Esophagus squamous epithelium (tissue), 5 donors: Measurements from ENCODE around the gene RIMBP2. TPM values are rescaled to one million over a fixed set of nuclear protein-coding genes. Genes with fewer than 3 reads are reported as not detected.

Experiments used
- DNase-seq: peaks from one replicate; lab custom pipeline; 2025; lab: John Stamatoyannopoulos, UW
- H3K27ac ChIP-seq, 4 donors: fragments of 200-600 bp; sonication (generic); one replicate each; pipeline ENCODE4 v1.5.1; 2016 to 2019; ENCODE audit warnings: mild to moderate bottlenecking in 1 of 4
- H3K27me3 ChIP-seq, 4 donors: fragments of 200-600 bp; sonication (generic); 1 replicate in 3 of 4; 2 replicates in 1 of 4; pipeline versions ENCODE4 v1.5.1 to v1.6.0; 2017 to 2021; ENCODE audit warnings: antibody characterized with exemption in 1 of 4
- H3K36me3 ChIP-seq, 3 donors: fragments of 200-600 bp; sonication (generic); one replicate each; pipeline ENCODE4 v1.5.1; 2016 to 2019
- H3K4me1 ChIP-seq, 3 donors: fragments of 200-600 bp; sonication (generic); one replicate each; pipeline ENCODE4 v1.5.1; 2017 to 2019
- H3K4me3 ChIP-seq, 4 donors: fragments of 200-600 bp; sonication (generic); 1 replicate in 3 of 4; 2 replicates in 1 of 4; pipeline ENCODE4 v1.5.1; 2016 to 2019; ENCODE audit warnings: mild to moderate bottlenecking in 2 of 4, moderate library complexity in 1 of 4
- H3K9me3 ChIP-seq, 3 donors: fragments of 200-600 bp; sonication (generic); one replicate each; pipeline ENCODE4 v1.5.1; 2016 to 2019
- CTCF ChIP-seq, 6 experiments: fragments of 450-650 bp in 4 of 6; fragments of 200-600 bp in 2 of 6; sonication (generic) in 2 of 6; IDR thresholded peaks; one replicate each; pipeline ENCODE4 v1.5.1; 2016 to 2019; ENCODE audit warnings: antibody characterized with exemption in 6 of 6, mild to moderate bottlenecking in 4 of 6, moderate library complexity in 4 of 6
- POLR2A ChIP-seq, 4 donors: fragments of 450-650 bp; IDR thresholded peaks; one replicate each; pipeline ENCODE4 v1.6.1; 2017; ENCODE audit warnings: antibody characterized with exemption in 4 of 4, mild to moderate bottlenecking in 4 of 4, moderate library complexity in 3 of 4
- WGBS, 2 donors: methylation state at CpG; one replicate each; pipeline ENCODE4 v1.1.5; 2018; 5-methylcytosine and 5-hydroxymethylcytosine counted together
- intact Hi-C: fragments of 100-400 bp; cut with DNase I; formaldehyde crosslinking; loops from one replicate; pipeline ENCODE4 v1.15.0; 2022
- total RNA-seq, 4 donors: library from RNA; depleted of rRNA; stranded (reverse); fragments of >200 nt; gene quantifications; one replicate each; pipeline ENCODE4 v1.1.0, GENCODE V29; 2016
- donor health status: DM: yes; HTN: yes; CAD: no.

The RIMBP2 gene
- total RNA-seq, 4 donors from 2014 or later = 0.08 to 0.76 (median 0.46) TPM

DNA sequence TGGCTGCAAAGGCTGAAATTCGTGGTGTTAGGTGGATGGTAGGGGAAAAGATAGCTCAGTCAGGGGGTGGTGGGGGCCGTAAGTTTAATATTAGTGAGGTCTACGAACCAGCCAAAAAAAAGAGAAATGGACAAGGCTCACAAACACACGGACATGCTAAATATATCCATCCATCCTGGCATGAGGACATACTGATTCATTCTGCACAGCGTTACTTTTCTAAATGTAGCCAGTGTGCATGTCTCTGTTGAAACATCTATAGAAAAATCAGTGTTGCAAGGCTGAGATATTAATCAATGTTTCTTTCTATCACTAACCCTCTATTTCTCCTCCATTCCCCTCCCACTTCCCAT, 227.8 kb downstream of the RIMBP2 start:
- Histone ChIP-seq H3K4me3 (no peak overlapping the region), H3K36me3 (no peaks in the 10 kb centered on the region), H3K9me3 (no peaks in the 10 kb centered on the region), H3K27me3 (peaks cover 0 to 9% (median 0%) of the 10 kb centered on the region in 4 donors), H3K27ac (no peak overlapping the region), H3K4me1 (no peaks in the 10 kb centered on the region)
- DNase-seq = no peak
- TF ChIP-seq POLR2A (IDR thresholded peaks at IDR 0.05) (no peak), CTCF (IDR thresholded peaks at IDR 0.05) (no peak)
- WGBS, 2 donors = 65 to 73% methylated on average over 5 of the region's 5 CpGs
- intact Hi-C loops = no loop called here

- intact Hi-C loops = no loop called here
- no peak for DNase-seq
- WGBS, 2 donors = 71 to 85% methylated on average over 11 of the region's 11 CpGs
- H3K4me1 ChIP-seq = no peaks in the 10 kb centered on the region
- no peak for TF ChIP-seq CTCF (IDR thresholded peaks at IDR 0.05)
- TF ChIP-seq POLR2A (IDR thresholded peaks at IDR 0.05) = no peak
- no peaks in the 10 kb centered on the region for H3K9me3 ChIP-seq
- H3K36me3 ChIP-seq = no peaks in the 10 kb centered on the region
- H3K27ac ChIP-seq = no peak overlapping the region
- peaks cover 0 to 9% (median 0%) of the 10 kb centered on the region in 4 donors for H3K27me3 ChIP-seq
- H3K4me3 ChIP-seq = no peak overlapping the region
Measured at GRCh38 chr12:130487636-130488357, 228.3 kb downstream of the RIMBP2 start.

- Histone ChIP-seq H3K4me1 (no peaks in the 10 kb centered on the region), H3K27me3 (peaks cover 0 to 13% (median 0%) of the 10 kb centered on the region in 4 donors), H3K4me3 (no peak overlapping the region), H3K36me3 (no peaks in the 10 kb centered on the region), H3K9me3 (no peaks in the 10 kb centered on the region), H3K27ac (no peak overlapping the region)
- intact Hi-C loops = no loop called here
- TF ChIP-seq POLR2A (IDR thresholded peaks at IDR 0.05) = no peak
- no peak for TF ChIP-seq CTCF (IDR thresholded peaks at IDR 0.05)
- no peak for DNase-seq
- WGBS, 2 donors = 79 to 88% methylated on average over 11 to 12 of the region's 12 CpGs
Measured at GRCh38 chr12:130486891-130487416, 229.1 kb downstream of the RIMBP2 start.

GRCh38 chr12:130486146-130486435, 230.0 kb downstream of the RIMBP2 start:
- no peak overlapping the region for H3K4me3 ChIP-seq
- no peak for TF ChIP-seq POLR2A (IDR thresholded peaks at IDR 0.05)
- TF ChIP-seq CTCF (IDR thresholded peaks at IDR 0.05) = no peak
- 59 to 77% methylated on average over 4 to 7 of the region's 10 CpGs for WGBS, 2 donors
- H3K27ac ChIP-seq = no peak overlapping the region
- H3K36me3 ChIP-seq = no peaks in the 10 kb centered on the region
- H3K4me1 ChIP-seq = peaks cover 0 to 6% (median 0%) of the 10 kb centered on the region in 3 donors
- no peaks in the 10 kb centered on the region for H3K9me3 ChIP-seq
- intact Hi-C loops = no loop called here
- no peak for DNase-seq
- H3K27me3 ChIP-seq = peaks cover 0 to 20% (median 0%) of the 10 kb centered on the region in 4 donors

DNA sequence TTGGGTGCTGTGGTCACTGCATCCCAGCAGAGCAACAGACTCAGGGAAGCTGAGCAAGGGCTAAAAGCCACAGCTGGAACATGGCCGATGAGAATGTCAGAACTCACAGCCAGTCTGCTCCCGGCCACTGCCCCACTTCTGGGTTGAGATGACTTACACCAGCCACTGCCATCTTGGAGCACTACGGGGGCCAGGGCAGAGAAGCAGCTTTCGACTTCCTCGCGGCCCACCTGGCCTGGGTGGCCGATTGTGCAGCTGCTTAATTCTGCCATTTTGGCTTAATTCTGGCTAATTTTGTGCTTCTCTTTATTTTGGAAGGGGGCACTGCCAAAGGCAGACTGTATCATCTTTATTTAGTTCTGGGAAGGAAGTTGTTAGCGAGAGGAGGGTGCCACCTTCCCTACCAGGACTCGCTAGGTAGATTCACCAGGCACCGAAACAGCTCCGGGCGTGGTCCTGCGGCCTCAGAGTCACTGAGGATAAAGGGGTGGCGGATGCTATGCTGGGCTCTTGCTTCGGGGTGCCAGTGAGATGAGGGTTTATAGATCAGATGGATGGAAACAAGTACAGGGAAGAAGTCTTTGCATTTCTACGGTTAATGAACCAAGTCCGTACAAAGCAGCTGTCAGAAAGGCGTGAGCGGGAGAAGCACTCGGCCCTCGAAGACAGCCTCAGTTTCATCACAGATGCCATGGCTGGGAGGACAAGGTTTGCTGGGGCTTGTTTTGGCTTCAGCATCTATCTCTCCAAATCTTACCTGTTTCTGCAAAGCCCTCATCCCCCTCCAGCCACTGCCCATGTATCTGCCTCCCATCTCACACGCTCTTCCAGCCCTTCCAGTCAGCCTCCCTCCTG, 230.6 kb downstream of the RIMBP2 start:
- intact Hi-C loops = no loop called here
- TF ChIP-seq POLR2A (IDR thresholded peaks at IDR 0.05) = no peak
- no peak for TF ChIP-seq CTCF (IDR thresholded peaks at IDR 0.05)
- no peaks in the 10 kb centered on the region for H3K36me3 ChIP-seq
- WGBS, 2 donors = 76 to 86% methylated on average over 19 to 21 of the region's 22 CpGs
- H3K4me1 ChIP-seq = peaks cover 0 to 8% (median 0%) of the 10 kb centered on the region in 3 donors
- no peak overlapping the region for H3K4me3 ChIP-seq
- H3K27me3 ChIP-seq = peaks cover 0 to 26% (median 0%) of the 10 kb centered on the region in 4 donors
- no peaks in the 10 kb centered on the region for H3K9me3 ChIP-seq
- H3K27ac ChIP-seq = no peak overlapping the region
- no peak for DNase-seq
